SU-DHL-6 (cell line): ENCODE data around the gene STX18.

Experiments used
- H2AFZ ChIP-seq: fragments of 200-600 bp; sonication (generic); 2 replicates; pipeline ENCODE4 v1.6.1; 2014; ENCODE audit warnings: low read depth, mild to moderate bottlenecking, moderate library complexity, mixed read lengths, antibody characterized with exemption, low read length; ENCODE audit not compliant: severe bottlenecking
- H3F3A ChIP-seq: fragments of 200-600 bp; shearing (Covaris generic); 2 replicates; pipeline ENCODE4 v1.6.0; 2016; ENCODE audit warnings: antibody characterized with exemption, mild to moderate bottlenecking; ENCODE audit not compliant: insufficient read depth
- H3K27ac ChIP-seq: fragments of 200-600 bp; sonication (generic); 2 replicates; pipeline ENCODE4 v1.5.1; 2016; ENCODE audit warnings: low read depth, mild to moderate bottlenecking, low read length, moderate library complexity, mixed read lengths
- H3K27me3 ChIP-seq: fragments of 200-600 bp; sonication (generic), shearing (Covaris generic); 2 replicates; pipeline ENCODE4 v1.6.0; 2014; ENCODE audit warnings: mild to moderate bottlenecking, low read length
- H3K36me3 ChIP-seq: fragments of 200-600 bp; sonication (generic); 2 replicates; pipeline ENCODE4 v1.6.1; 2014; ENCODE audit warnings: mild to moderate bottlenecking, low read length, mixed read lengths
- H3K4me2 ChIP-seq: fragments of 300-600, 200-600 bp; shearing (Covaris generic), sonication (generic); 2 replicates; pipeline ENCODE4 v1.6.0; 2014; ENCODE audit warnings: low read length, low read depth, mild to moderate bottlenecking; ENCODE audit not compliant: poor library complexity, severe bottlenecking
- H3K4me3 ChIP-seq: fragments of 200-600 bp; sonication (generic); 2 replicates; pipeline ENCODE4 v1.5.1; 2014; ENCODE audit warnings: antibody characterized with exemption, low read length, mild to moderate bottlenecking, mixed read lengths; ENCODE audit not compliant: insufficient read depth, poor library complexity, severe bottlenecking
- H3K79me2 ChIP-seq: fragments of 200-600 bp; sonication (generic); 2 replicates; pipeline ENCODE4 v1.6.1; 2014; ENCODE audit warnings: mild to moderate bottlenecking, low read length, moderate library complexity; ENCODE audit not compliant: insufficient read depth
- H3K9ac ChIP-seq: fragments of 200-600 bp; sonication (generic); 2 replicates; pipeline ENCODE4 v1.7.0; 2014; ENCODE audit warnings: mild to moderate bottlenecking, low read length
- H3K9me2 ChIP-seq: fragments of 200-600 bp; sonication (generic); replicated peaks from 2 replicates; pipeline ENCODE4 v1.6.1; 2014; ENCODE audit warnings: low read length; ENCODE audit not compliant: insufficient read depth
- H3K9me3 ChIP-seq: fragments of 200-600 bp; sonication (generic); 2 replicates; pipeline ENCODE4 v1.6.1; 2014; ENCODE audit warnings: low read length, mixed read lengths; ENCODE audit not compliant: insufficient read depth
- H4K20me1 ChIP-seq: fragments of 200-600 bp; sonication (generic); 2 replicates; pipeline ENCODE4 v1.6.1; 2014; ENCODE audit warnings: low read depth, mild to moderate bottlenecking, antibody characterized with exemption, low read length, moderate library complexity, mixed read lengths
- CTCF ChIP-seq: fragments of 200-600 bp; sonication (generic); IDR thresholded peaks from one replicate; pipeline ENCODE4 v1.5.1; 2017; ENCODE audit warnings: antibody characterized with exemption, mild to moderate bottlenecking, low read length, moderate library complexity; ENCODE audit not compliant: insufficient read depth, poor library complexity, severe bottlenecking
- EZH2phosphoT487 ChIP-seq: fragments of 200-600 bp; sonication (generic), shearing (Covaris generic); conservative IDR thresholded peaks from 2 replicates; pipeline ENCODE4 v1.6.1; 2018; ENCODE audit warnings: mild to moderate bottlenecking, antibody characterized with exemption, low read length, moderate library complexity, mixed read lengths

The STX18 gene

GRCh38 chr4:4585012-4585670, 43.3 kb upstream of the STX18 start:
- Histone ChIP-seq H3K4me3 (no peak overlapping the region), H3K9me3 (peaks cover 6% of the 10 kb centered on the region; the same call in 1 of the 2 replicates), H3K27ac (no peak overlapping the region), H4K20me1 (no peaks in the 10 kb centered on the region), H2AFZ (no peak overlapping the region), H3K4me2 (no peak overlapping the region), H3K36me3 (peaks cover 4% of the 10 kb centered on the region; the same call in 1 of the 2 replicates), H3K9me2 (no peaks in the 10 kb centered on the region), H3F3A (no peaks in the 10 kb centered on the region), H3K79me2 (no peaks in the 10 kb centered on the region), H3K27me3 (no peaks in the 10 kb centered on the region), H3K9ac (no peak overlapping the region)
- TF ChIP-seq EZH2phosphoT487 (no peak), CTCF (no peak)

- no peak for TF ChIP-seq CTCF
- no peak for TF ChIP-seq EZH2phosphoT487
- Histone ChIP-seq H3K4me3 (no peak overlapping the region), H3K36me3 (peaks cover 4% of the 10 kb centered on the region; the same call in 1 of the 2 replicates), H3K4me2 (no peak overlapping the region), H4K20me1 (no peaks in the 10 kb centered on the region), H3K27me3 (no peaks in the 10 kb centered on the region), H3K79me2 (no peaks in the 10 kb centered on the region), H3K9me3 (peaks cover 6% of the 10 kb centered on the region; the same call in 1 of the 2 replicates), H3F3A (no peaks in the 10 kb centered on the region), H2AFZ (no peak overlapping the region), H3K27ac (no peak overlapping the region), H3K9ac (no peak overlapping the region), H3K9me2 (no peaks in the 10 kb centered on the region)
Observed at GRCh38 chr4:4583606-4584005, 41.8 kb upstream of the STX18 start.

- H3K9me3 ChIP-seq = peaks cover 6% of the 10 kb centered on the region; the same call in 1 of the 2 replicates
- no peak overlapping the region for H2AFZ ChIP-seq
- no peak overlapping the region for H3K27ac ChIP-seq
- no peaks in the 10 kb centered on the region for H4K20me1 ChIP-seq
- no peak overlapping the region for H3K9ac ChIP-seq
- no peak overlapping the region for H3K4me2 ChIP-seq
- H3K36me3 ChIP-seq = peaks cover 4% of the 10 kb centered on the region; the same call in 1 of the 2 replicates
- H3K79me2 ChIP-seq = no peaks in the 10 kb centered on the region
- H3F3A ChIP-seq = no peaks in the 10 kb centered on the region
- H3K4me3 ChIP-seq = no peak overlapping the region
- TF ChIP-seq EZH2phosphoT487 (no peak), CTCF (no peak)
- H3K9me2 ChIP-seq = no peaks in the 10 kb centered on the region
- H3K27me3 ChIP-seq = no peaks in the 10 kb centered on the region
Observed at GRCh38 chr4:4582653-4583052, 40.8 kb upstream of the STX18 start.
